Chondrocyte (in vitro differentiated cells): ENCODE results near the gene VGF. TPM values are rescaled to one million over a fixed set of nuclear protein-coding genes. Genes with fewer than 3 reads are reported as not detected.
"Not testable (repeated sequence)": the region's sequence is repeated elsewhere in the genome, so short reads cannot be mapped to it uniquely, and the experiment has no call there.

Experiments
- DNase-seq: peaks from one replicate; pipeline ENCODE4 v3.0.0; 2021; ENCODE audit warnings: mixed read lengths, low spot score
- H3K27ac Mint-ChIP-seq: one replicate; pipeline ENCODE4 v1.8.0; 2021; ENCODE audit warnings: mild to moderate bottlenecking, moderate library complexity, mixed read lengths; ENCODE audit not compliant: unreplicated experiment
- H3K27me3 Mint-ChIP-seq: 2 replicates; pipeline ENCODE4 v1.8.0; 2021; ENCODE audit warnings: low read depth, mixed read lengths
- H3K36me3 Mint-ChIP-seq: 2 replicates; pipeline ENCODE4 v1.8.0; 2021; ENCODE audit warnings: low read depth, mixed read lengths
- H3K4me1 Mint-ChIP-seq: 2 replicates; pipeline ENCODE4 v1.8.0; 2021; ENCODE audit warnings: low read depth, mild to moderate bottlenecking, mixed read lengths
- H3K4me3 Mint-ChIP-seq: one replicate; pipeline ENCODE4 v1.8.0; 2021; ENCODE audit warnings: mild to moderate bottlenecking, moderate library complexity, mixed read lengths; ENCODE audit not compliant: unreplicated experiment
- H3K9me3 Mint-ChIP-seq: 2 replicates; pipeline ENCODE4 v1.8.0; 2021; ENCODE audit warnings: low read depth, mixed read lengths
- CTCF ChIP-seq: fragments of 200-600 bp; sonication (generic); IDR thresholded peaks from 2 replicates; pipeline ENCODE4 v1.5.0; 2021; ENCODE audit warnings: antibody characterized with exemption, mild to moderate bottlenecking, moderate library complexity
- total RNA-seq: library from RNA; stranded (reverse); gene quantifications from 3 replicates; pipeline ENCODE4 v1.2.1, GENCODE V29; 2021

Gene VGF
- total RNA-seq, 1 donor from 2014 or later, result 0.22 TPM

- no peak for TF ChIP-seq CTCF
- H3K4me3 Mint-ChIP-seq, result peak overlapping the region; percentile 69
- peak; percentile 97 for DNase-seq
- peaks cover 88% of the 10 kb centered on the region for H3K4me1 Mint-ChIP-seq
- no peaks in the 10 kb centered on the region for H3K9me3 Mint-ChIP-seq
- peak overlapping the region; percentile 100 for H3K27ac Mint-ChIP-seq
- peaks cover 4% of the 10 kb centered on the region for H3K36me3 Mint-ChIP-seq
- H3K27me3 Mint-ChIP-seq, result no peaks in the 10 kb centered on the region
Observed at GRCh38 chr7:101121991-101122932, 43.1 kb downstream of the VGF start.

GRCh38 chr7:101121631-101121990, 43.8 kb downstream of the VGF start:
- Mint-ChIP-seq H3K4me1 (peaks cover 88% of the 10 kb centered on the region), H3K27ac (peak overlapping the region; percentile 100)
- not testable (repeated sequence) for H3K4me3 Mint-ChIP-seq

GRCh38 chr7:101120315-101120714, 45.1 kb downstream of the VGF start:
- H3K9me3 Mint-ChIP-seq, result no peaks in the 10 kb centered on the region

More at GRCh38 chr7:101121631-101121990, 43.8 kb downstream of the VGF start:
- H3K27me3 Mint-ChIP-seq, H3K36me3 Mint-ChIP-seq, H3K9me3 Mint-ChIP-seq, DNase-seq: not testable (repeated sequence)

GRCh38 chr7:101119876-101120275, 45.5 kb downstream of the VGF start:
- no peak overlapping the region for H3K4me3 Mint-ChIP-seq
- H3K36me3 Mint-ChIP-seq, result no peaks in the 10 kb centered on the region
- H3K27me3 Mint-ChIP-seq, result no peaks in the 10 kb centered on the region
- no peaks in the 10 kb centered on the region for H3K9me3 Mint-ChIP-seq
- peaks cover 77% of the 10 kb centered on the region for H3K4me1 Mint-ChIP-seq
- peak overlapping the region; percentile 84 for H3K27ac Mint-ChIP-seq
- no peak for DNase-seq
- TF ChIP-seq CTCF, result no peak

More at GRCh38 chr7:101120315-101120714, 45.1 kb downstream of the VGF start:
- no peak for TF ChIP-seq CTCF
- Mint-ChIP-seq H3K27me3 (no peaks in the 10 kb centered on the region), H3K27ac (peak overlapping the region; percentile 84), H3K36me3 (no peaks in the 10 kb centered on the region), H3K4me1 (peaks cover 82% of the 10 kb centered on the region), H3K4me3 (no peak overlapping the region)
- no peak for DNase-seq

GRCh38 chr7:101118856-101119255, 46.5 kb downstream of the VGF start:
- Mint-ChIP-seq H3K27me3 (no peaks in the 10 kb centered on the region), H3K9me3 (no peaks in the 10 kb centered on the region), H3K36me3 (no peaks in the 10 kb centered on the region), H3K27ac (peak overlapping the region; percentile 98), H3K4me3 (no peak overlapping the region), H3K4me1 (peaks cover 79% of the 10 kb centered on the region)
- DNase-seq, result no peak
- TF ChIP-seq CTCF, result no peak
